MG63 (cell line): ENCODE data around the gene BTBD17. TPM values are rescaled to one million over a fixed set of nuclear protein-coding genes. Genes with fewer than 3 reads are reported as not detected.
"Not testable (repeated sequence)": the region's sequence is repeated elsewhere in the genome, so short reads cannot be mapped to it uniquely, and the experiment has no call there.

Experiments used
- DNase-seq: peaks from one replicate; pipeline ENCODE4 v3.0.0-alpha.2; 2020
- H3K27me3 ChIP-seq: fragments of 250-450 bp; sonication (Bioruptor Pico); 2 replicates; pipeline ENCODE4 v1.5.1; 2020; ENCODE audit warnings: mild to moderate bottlenecking, moderate library complexity
- H3K36me3 ChIP-seq: fragments of 250-450 bp; sonication (Bioruptor Pico); 2 replicates; pipeline ENCODE4 v1.5.1; 2020; ENCODE audit warnings: mild to moderate bottlenecking, moderate library complexity
- H3K4me3 ChIP-seq: fragments of 250-450 bp; sonication (Bioruptor Pico); 2 replicates; pipeline ENCODE4 v1.5.1; 2020; ENCODE audit warnings: mild to moderate bottlenecking, moderate library complexity
- H3K9me3 ChIP-seq: fragments of 250-450 bp; sonication (Bioruptor Pico); 2 replicates; pipeline ENCODE4 v1.5.1; 2020; ENCODE audit warnings: mild to moderate bottlenecking, moderate library complexity
- total RNA-seq: library from RNA; depleted of rRNA; stranded (reverse); fragments of >200 nt; shearing (Covaris generic); gene quantifications from 2 replicates; pipeline ENCODE4 v1.2.3, GENCODE V29; 2014; ENCODE audit warnings: low replicate concordance; rRNA removed

Gene BTBD17
- total RNA-seq, result not detected in 2 replicates

DNA sequence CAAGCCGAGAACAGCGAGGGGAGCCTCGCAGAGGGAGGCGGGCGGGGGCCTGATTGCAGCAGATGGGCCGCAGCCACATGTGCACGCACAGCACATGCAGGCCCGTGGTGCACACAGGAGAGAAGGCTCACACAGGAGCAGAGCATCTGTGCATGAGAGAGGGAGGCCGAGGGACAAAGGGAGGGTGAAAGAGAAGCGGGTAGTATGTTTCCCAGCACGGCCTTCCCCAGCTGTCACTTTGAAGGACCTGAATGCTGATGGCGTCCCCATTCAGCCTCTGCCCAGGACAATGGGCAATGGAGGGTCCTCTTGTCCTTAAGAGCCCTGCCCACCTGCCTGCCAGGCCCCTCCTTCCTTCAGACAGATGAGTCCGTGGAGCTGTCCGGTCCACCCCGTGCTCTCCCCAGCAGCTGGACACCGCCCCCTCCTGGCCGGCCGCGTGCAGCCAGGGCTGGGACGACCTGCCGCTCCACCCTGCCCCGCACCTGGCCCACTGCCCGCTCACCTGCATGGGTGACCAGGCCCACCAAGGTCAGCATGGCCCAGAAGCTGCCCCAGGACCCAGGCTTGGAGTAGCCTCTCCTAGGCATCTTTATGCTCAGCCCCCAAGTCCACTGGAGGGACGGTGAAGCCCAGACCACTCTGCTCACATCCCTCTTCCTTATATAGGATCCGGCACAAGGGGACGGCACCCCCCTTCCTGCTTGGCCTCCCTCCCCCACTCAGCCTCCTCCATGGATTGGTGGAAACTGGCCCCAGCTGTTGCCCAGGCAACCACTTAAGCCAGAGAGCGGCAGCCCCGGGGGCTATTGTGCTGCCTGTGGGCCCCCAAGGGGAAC, at the start of gene BTBD17:
TSS of gene BTBD17 (minus strand) at position 639 of the 839 bp plus-strand sequence. CDS start at position 590, 49 bp downstream.
- no peaks in the 10 kb centered on the region for H3K27me3 ChIP-seq
- DNase-seq, result no peak
- no peaks in the 10 kb centered on the region for H3K9me3 ChIP-seq
- H3K36me3 ChIP-seq, result no peaks in the 10 kb centered on the region
- H3K4me3 ChIP-seq, result no peak within 1 kb of the TSS

DNA sequence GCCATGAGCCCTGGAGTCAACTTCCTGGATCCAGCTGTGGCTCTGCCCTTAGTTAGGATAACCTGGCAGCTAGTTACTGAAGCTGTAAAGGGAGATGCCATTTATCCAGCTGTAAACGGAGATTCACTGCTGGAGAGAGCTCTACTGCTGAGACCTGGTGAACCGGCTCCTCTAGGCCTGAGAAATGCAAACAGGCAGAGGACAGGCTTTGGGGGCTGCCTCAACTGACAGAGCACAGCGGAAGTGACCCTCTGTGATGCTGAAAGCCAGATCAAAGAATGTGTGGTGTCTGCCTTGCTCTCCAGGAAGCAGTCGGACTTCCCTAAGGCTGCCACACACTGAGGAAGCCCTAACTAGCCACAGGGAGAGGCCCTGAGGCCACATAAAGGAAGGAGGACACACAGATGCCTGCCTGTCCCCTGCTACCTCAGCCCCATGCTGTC, 48.4 kb upstream of the BTBD17 start:
- no peaks in the 10 kb centered on the region for H3K9me3 ChIP-seq
- no peak overlapping the region for H3K4me3 ChIP-seq
- no peak for DNase-seq
- H3K27me3 ChIP-seq, result no peaks in the 10 kb centered on the region
- no peaks in the 10 kb centered on the region for H3K36me3 ChIP-seq

GRCh38 chr17:74408815-74409214, 47.1 kb upstream of the BTBD17 start:
- H3K4me3 ChIP-seq, result no peak overlapping the region
- no peaks in the 10 kb centered on the region for H3K27me3 ChIP-seq
- H3K36me3 ChIP-seq, result no peaks in the 10 kb centered on the region
- DNase-seq, result no peak
- H3K9me3 ChIP-seq, result no peaks in the 10 kb centered on the region

DNA sequence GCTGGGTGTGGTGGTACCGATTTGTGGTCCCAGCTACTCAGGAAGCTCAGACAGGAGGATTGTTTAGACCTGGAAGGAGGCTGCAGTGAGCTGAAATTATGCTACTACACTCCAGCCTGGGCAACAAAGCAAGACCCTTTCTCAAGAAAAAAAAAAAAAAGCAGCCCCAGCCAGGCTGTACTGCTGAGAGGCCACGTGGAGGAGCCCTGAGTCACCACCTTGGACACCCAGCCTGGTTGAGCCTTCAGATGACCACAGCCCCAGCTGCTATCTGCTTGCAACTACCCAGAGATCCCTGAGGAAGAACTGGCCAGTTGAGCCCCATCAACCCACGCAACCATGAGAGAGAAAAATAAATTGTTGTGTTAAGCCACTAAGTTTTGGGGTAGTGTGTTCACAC, 46.6 kb upstream of the BTBD17 start:
- DNase-seq, result peak; percentile 75
- H3K36me3 ChIP-seq, result no peaks in the 10 kb centered on the region
- no peaks in the 10 kb centered on the region for H3K27me3 ChIP-seq
- no peaks in the 10 kb centered on the region for H3K9me3 ChIP-seq
- no peak overlapping the region for H3K4me3 ChIP-seq

DNA sequence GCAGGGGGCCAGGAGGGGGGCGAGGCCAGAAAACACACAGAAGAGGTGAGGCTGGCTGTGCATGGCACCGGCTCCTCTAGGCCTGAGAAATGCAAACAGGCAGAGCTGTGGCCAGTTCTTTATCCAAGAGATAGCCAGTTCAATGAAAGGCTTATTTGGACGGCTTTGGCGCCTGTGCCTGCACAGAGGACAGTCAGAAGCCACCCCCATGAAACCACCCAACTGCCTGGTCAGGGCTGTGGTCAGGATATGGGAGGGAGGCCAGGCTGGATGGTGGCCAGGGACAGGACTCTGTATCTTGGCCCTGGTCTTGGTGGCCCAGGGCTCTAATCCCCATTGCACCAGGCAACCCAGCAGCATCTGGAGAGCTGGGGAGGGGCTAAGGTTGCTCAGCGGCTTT, 45.7 kb upstream of the BTBD17 start:
- Histone ChIP-seq H3K9me3 (no peaks in the 10 kb centered on the region), H3K4me3 (no peak overlapping the region), H3K36me3 (no peaks in the 10 kb centered on the region), H3K27me3 (no peaks in the 10 kb centered on the region)
- peak; percentile 44 for DNase-seq

DNA sequence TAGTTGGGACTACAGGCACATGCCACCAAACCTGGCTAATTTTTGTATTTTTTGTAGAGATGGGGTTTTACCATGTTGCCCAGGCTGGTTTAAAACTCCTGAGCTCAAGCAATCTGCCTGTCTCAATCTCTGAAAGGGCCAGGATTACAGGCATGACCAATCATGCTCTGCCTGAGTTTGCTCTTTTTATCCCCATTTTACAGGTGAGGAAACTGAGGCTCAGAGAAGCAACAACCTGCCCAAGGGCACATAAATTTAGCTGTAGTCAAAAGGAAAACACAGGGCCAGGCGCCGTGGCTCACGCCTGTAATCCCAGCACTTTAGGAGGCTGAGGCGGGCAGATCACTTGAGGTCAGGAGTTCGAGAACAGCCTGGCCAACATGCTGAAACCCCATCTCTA, 43.6 kb upstream of the BTBD17 start:
- H3K9me3 ChIP-seq, H3K4me3 ChIP-seq, H3K36me3 ChIP-seq, H3K27me3 ChIP-seq, DNase-seq: not testable (repeated sequence)

DNA sequence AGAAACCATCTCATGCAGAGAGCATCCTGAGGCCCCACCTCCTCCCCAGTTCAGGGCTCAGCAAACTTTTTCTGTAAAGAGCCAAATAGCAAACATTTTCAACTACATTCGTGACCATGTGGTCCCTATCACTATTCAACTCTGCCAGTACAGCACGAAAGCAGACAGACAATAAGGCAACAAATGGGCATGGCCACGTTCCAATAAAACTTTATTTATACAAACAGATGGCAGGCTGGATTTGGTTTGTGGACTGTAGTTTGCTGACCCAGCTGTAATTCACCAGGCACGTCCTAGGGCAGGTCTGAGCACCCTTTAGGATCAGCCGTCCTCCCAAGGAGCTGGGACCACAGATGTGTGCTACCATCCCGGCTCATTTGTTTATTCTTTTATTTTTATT, 43.1 kb upstream of the BTBD17 start:
- H3K27me3 ChIP-seq, result no peaks in the 10 kb centered on the region
- no peaks in the 10 kb centered on the region for H3K9me3 ChIP-seq
- DNase-seq, result no peak
- no peak overlapping the region for H3K4me3 ChIP-seq
- no peaks in the 10 kb centered on the region for H3K36me3 ChIP-seq

- Histone ChIP-seq H3K36me3 (no peaks in the 10 kb centered on the region), H3K9me3 (no peaks in the 10 kb centered on the region), H3K4me3 (no peak overlapping the region), H3K27me3 (no peaks in the 10 kb centered on the region)
- no peak for DNase-seq
Observed at GRCh38 chr17:74404218-74404617, 42.5 kb upstream of the BTBD17 start.

GRCh38 chr17:74403512-74404137, 42.0 kb upstream of the BTBD17 start:
- Histone ChIP-seq H3K4me3 (no peak overlapping the region), H3K9me3 (no peaks in the 10 kb centered on the region), H3K27me3 (no peaks in the 10 kb centered on the region), H3K36me3 (no peaks in the 10 kb centered on the region)
- DNase-seq, result no peak

GRCh38 chr17:74402048-74402447, 40.4 kb upstream of the BTBD17 start:
- no peak for DNase-seq

GRCh38 chr17:74396567-74396966, 34.9 kb upstream of the BTBD17 start:
- DNase-seq, result no peak
- H3K4me3 ChIP-seq, result no peak overlapping the region
- no peaks in the 10 kb centered on the region for H3K9me3 ChIP-seq
- no peaks in the 10 kb centered on the region for H3K27me3 ChIP-seq
- no peaks in the 10 kb centered on the region for H3K36me3 ChIP-seq

More at GRCh38 chr17:74402048-74402447, 40.4 kb upstream of the BTBD17 start:
- H3K36me3 ChIP-seq, result no peaks in the 10 kb centered on the region
- H3K27me3 ChIP-seq, result no peaks in the 10 kb centered on the region
- H3K4me3 ChIP-seq, result no peak overlapping the region
- H3K9me3 ChIP-seq, result no peaks in the 10 kb centered on the region

DNA sequence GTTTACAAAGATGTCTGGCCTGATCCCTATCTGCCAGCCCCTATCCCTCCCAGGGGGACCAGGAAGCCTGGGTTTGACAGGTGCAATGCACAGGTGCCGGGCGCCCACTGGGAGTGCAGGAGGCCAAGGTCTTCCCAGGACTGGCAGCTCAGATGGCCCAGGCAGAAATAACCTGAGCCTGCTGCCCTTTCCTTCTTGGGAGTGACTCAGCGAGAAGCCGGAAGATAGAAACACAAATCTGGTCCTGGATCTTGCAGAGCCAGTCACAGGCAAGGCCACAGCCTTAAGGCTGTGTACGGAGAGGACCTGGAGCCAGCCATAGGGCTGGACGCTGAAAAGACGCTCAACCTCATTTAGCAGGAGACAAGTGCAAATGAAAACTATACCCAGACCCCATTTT, 33.3 kb upstream of the BTBD17 start:
- no peak for DNase-seq
- Histone ChIP-seq H3K4me3 (no peak overlapping the region), H3K36me3 (no peaks in the 10 kb centered on the region), H3K27me3 (no peaks in the 10 kb centered on the region), H3K9me3 (no peaks in the 10 kb centered on the region)

- H3K36me3 ChIP-seq, result no peaks in the 10 kb centered on the region
- no peak overlapping the region for H3K4me3 ChIP-seq
- DNase-seq, result no peak
- no peaks in the 10 kb centered on the region for H3K9me3 ChIP-seq
- no peaks in the 10 kb centered on the region for H3K27me3 ChIP-seq
Observed at GRCh38 chr17:74394275-74394950, 32.7 kb upstream of the BTBD17 start.

GRCh38 chr17:74393346-74393942, 31.8 kb upstream of the BTBD17 start:
- H3K27me3 ChIP-seq, result no peaks in the 10 kb centered on the region
- no peak overlapping the region for H3K4me3 ChIP-seq
- H3K36me3 ChIP-seq, result no peaks in the 10 kb centered on the region
- DNase-seq, result peak; percentile 54
- no peaks in the 10 kb centered on the region for H3K9me3 ChIP-seq

GRCh38 chr17:74392848-74393247, 31.2 kb upstream of the BTBD17 start:
- no peaks in the 10 kb centered on the region for H3K36me3 ChIP-seq
- no peaks in the 10 kb centered on the region for H3K9me3 ChIP-seq
- no peaks in the 10 kb centered on the region for H3K27me3 ChIP-seq
- H3K4me3 ChIP-seq, result no peak overlapping the region
- DNase-seq, result no peak

DNA sequence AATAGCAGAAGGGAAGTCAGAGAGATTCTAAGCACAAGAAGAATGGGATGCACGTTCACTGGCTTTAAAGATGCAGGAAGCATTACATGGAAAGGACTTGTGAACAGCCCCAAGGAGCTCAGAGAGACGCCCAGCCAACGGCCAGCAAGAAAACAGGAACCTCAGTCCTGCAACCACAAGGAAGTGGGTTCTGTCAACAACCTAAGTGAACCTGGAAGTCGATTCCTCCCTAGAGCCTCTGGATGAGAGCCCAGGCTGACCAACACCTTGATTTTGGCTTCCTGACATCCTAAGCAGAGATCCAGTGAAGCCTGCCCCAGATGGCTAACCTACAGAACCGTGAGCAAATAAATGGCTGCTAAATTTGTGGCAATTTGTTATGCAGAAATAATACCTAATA, 30.1 kb upstream of the BTBD17 start:
- no peaks in the 10 kb centered on the region for H3K9me3 ChIP-seq
- H3K27me3 ChIP-seq, result no peaks in the 10 kb centered on the region
- H3K4me3 ChIP-seq, result no peak overlapping the region
- H3K36me3 ChIP-seq, result no peaks in the 10 kb centered on the region
- DNase-seq, result no peak
